ENCODE measurements around the gene PRKCSH. TPM values are rescaled to one million over a fixed set of nuclear protein-coding genes. Genes with fewer than 3 reads are reported as not detected.
A peak's percentile ranks its signal among the peaks of the same experiment; 100 is the strongest.
"Not testable (repeated sequence)": the region's sequence is repeated elsewhere in the genome, so short reads cannot be mapped to it uniquely, and the experiment has no call there.

Gene PRKCSH
- total RNA-seq, 1 experiment from 2014 or later, result 164 TPM

- DNase-seq (ENCODE audit: low read depth), result not testable (repeated sequence)
Measured at GRCh38 chr19:11475343-11475742, 39.9 kb downstream of the PRKCSH start.

GRCh38 chr19:11475861-11476260, 40.4 kb downstream of the PRKCSH start:
- no peak for DNase-seq (ENCODE audit: low read depth)

- DNase-seq (ENCODE audit: low read depth), result no peak
Measured at GRCh38 chr19:11478167-11479089, 43.0 kb downstream of the PRKCSH start.

- DNase-seq (ENCODE audit: low read depth), result no peak
Measured at GRCh38 chr19:11479090-11479897, 43.9 kb downstream of the PRKCSH start.

GRCh38 chr19:11479898-11480714, 44.7 kb downstream of the PRKCSH start:
- DNase-seq (ENCODE audit: low read depth), result no peak

- no peak for DNase-seq (ENCODE audit: low read depth)
Measured at GRCh38 chr19:11480715-11481533, 45.5 kb downstream of the PRKCSH start, which contains the start of gene ELAVL3. TSS of gene ELAVL3 (minus strand) at chr19:11481046. CDS start at chr19:11480608, 438 bp downstream.

- peak; percentile 76 for DNase-seq (ENCODE audit: low read depth)
Measured at GRCh38 chr19:11481534-11482383, 46.3 kb downstream of the PRKCSH start.

- peak; percentile 62 for DNase-seq (ENCODE audit: low read depth)
Measured at GRCh38 chr19:11482384-11483050, 47.1 kb downstream of the PRKCSH start.

GRCh38 chr19:11483366-11484111, 48.1 kb downstream of the PRKCSH start:
- no peak for DNase-seq (ENCODE audit: low read depth)

GRCh38 chr19:11485245-11485837, 49.9 kb downstream of the PRKCSH start:
- no peak for DNase-seq (ENCODE audit: low read depth)

- no peak for DNase-seq (ENCODE audit: low read depth)
Measured at GRCh38 chr19:11486661-11487503, 51.4 kb downstream of the PRKCSH start.

GRCh38 chr19:11489378-11489777, 53.9 kb downstream of the PRKCSH start:
- no peak for DNase-seq (ENCODE audit: low read depth)

GRCh38 chr19:11494634-11495285, 59.3 kb downstream of the PRKCSH start:
- DNase-seq (ENCODE audit: low read depth), result no peak

- DNase-seq (ENCODE audit: low read depth), result no peak
Measured at GRCh38 chr19:11495481-11495880, 60.0 kb downstream of the PRKCSH start.

- DNase-seq (ENCODE audit: low read depth), result no peak
Measured at GRCh38 chr19:11495885-11496284, 60.5 kb downstream of the PRKCSH start.

GRCh38 chr19:11496391-11497163, 61.1 kb downstream of the PRKCSH start:
- peak; percentile 78 for DNase-seq (ENCODE audit: low read depth)

Data from LHCN-M2 (cell line).